ENCODE data around the gene TNNI2.
"Not testable (repeated sequence)": the region's sequence is repeated elsewhere in the genome, so short reads cannot be mapped to it uniquely, and the experiment has no call there.

TNNI2 gene

DNA sequence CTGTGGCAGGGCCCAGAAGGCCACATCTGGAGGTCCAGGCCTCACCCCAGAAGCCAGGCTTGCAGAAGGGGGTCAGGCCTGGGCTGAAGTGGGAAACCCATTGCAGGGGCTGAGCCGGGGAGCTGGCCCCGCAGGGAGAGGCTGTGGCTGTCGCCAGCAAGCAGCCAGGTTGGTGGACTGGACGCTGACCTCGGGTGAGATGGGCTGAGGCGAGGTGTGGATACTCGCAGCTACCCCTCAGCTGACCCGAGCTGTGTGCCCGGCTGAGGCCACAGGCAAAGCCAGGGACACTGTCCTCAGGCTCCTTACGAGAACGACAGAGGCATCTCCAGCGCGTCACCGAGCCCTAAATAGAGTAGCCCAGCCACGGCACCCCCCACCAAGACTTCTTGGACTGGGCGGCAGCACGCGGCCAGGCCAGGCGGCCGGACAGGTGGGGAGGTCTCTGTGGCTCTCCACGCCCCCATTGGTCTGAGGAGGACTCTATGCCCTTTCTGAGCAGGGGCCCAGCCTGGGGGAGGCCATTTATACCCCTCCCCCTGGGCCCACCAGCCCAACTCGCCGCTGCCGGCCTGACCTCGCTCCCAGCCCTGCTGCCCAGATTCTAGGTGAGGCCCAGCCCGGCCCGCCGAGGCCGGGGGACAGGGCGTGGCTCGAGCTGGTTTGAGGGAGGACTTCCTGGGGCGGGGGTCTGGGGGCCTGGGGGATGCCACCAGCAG is at the start of gene TNNI2:
Gene TNNI2 (plus strand): TSS at position 556 of the 719 bp plus-strand sequence. CDS start 716 bp downstream, outside the sequence.
- no peak for DNase-seq

GRCh38 chr11:1791912-1792311 is 46.9 kb upstream of the TNNI2 start:
- no peak for DNase-seq

DNA sequence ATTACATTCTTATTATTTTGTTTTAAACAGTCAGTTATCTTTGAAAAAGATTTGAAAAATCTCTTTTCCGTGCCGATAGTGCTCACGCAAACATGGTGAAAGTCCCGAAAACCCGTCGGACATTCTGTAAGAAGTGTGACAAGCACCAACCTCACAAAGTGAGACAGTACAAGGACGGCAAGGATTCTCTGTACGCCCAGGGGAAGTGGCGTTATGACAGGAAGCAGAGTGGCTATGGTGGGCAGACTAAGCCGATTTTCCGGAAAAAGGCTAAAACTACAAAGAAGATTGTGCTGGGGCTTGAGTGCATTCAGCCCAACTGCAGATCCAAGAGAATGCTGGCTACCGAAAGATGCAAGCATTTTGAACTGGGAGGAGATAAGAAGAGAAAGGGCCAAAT is 46.3 kb upstream of the TNNI2 start:
- peak in 1 of 2 donors; percentile 38 for DNase-seq

DNA sequence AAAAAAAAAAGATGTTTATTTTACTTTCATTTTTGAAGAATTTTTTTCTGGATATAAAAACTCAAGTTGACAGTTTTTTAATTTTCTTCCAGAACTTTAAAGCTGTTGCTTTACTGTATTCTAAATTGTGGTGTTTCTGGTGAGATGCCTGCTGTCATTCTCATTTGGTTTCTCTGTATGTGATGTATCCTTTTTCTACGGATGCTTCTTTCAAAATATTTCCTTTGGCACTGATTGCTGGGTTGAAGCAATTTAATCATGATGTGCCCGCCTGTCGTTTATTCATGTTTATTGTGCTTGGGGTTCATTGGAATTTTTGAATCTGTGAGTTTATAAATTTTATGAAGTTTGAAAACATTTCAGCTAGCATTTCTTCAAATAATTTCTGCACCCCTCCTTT is 45.7 kb upstream of the TNNI2 start:
- DNase-seq = no peak

- DNase-seq = no peak
These were observed 42.3 kb upstream of the TNNI2 start for GRCh38 chr11:1796413-1797011.

- no peak for DNase-seq
These were observed 41.2 kb upstream of the TNNI2 start for GRCh38 chr11:1797391-1798125.

- no peak for DNase-seq
These were observed 35.5 kb upstream of the TNNI2 start for GRCh38 chr11:1803246-1803645.

- not testable (repeated sequence) for DNase-seq
These were observed 34.8 kb upstream of the TNNI2 start for GRCh38 chr11:1803835-1804519.

DNA sequence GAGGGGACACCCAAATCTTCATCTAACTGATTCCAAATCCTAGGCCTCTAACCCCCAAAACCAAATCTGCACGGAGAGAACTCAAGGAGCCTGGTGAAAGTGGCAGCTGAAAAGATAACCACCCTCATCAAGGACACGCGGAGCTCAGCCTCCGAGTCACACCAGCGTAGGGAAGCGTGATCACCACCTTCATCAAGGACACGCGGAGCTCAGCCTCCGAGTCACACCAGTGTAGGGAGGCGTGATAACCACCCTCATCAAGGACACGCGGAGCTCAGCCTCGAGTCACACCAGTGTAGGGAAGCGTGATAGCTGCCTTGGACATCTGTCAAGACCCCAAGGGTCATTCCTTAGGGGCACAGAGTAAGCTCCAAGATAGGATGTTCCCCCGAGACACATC is 33.3 kb upstream of the TNNI2 start:
- no peak for DNase-seq

- DNase-seq = no peak
These were observed 31.4 kb upstream of the TNNI2 start for GRCh38 chr11:1807264-1807995.

GRCh38 chr11:1810761-1811160 is 28.0 kb upstream of the TNNI2 start:
- peak; percentile 79 to 93 for DNase-seq

- DNase-seq = no peak
These were observed 26.5 kb upstream of the TNNI2 start for GRCh38 chr11:1812274-1812673.

DNA sequence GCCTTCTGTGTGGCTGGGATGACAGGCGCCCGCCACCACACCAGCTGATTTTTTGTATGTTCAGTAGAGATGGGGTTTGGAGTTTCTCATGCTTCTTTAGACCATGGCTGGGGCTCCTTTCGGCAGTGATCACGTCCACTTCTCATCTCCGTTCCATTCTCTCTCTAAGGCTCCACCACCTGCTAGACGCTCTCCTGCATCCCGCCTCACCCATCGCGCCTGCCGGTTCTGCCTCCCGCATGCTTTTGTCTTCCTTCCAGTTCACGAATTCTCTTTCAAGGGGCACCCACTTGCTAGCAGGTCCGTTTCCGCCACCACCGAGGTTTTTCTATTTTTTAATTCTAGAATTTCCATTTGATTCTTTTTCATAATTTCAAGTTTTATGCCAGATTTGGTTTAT is 26.0 kb upstream of the TNNI2 start:
- no peak for DNase-seq

DNA sequence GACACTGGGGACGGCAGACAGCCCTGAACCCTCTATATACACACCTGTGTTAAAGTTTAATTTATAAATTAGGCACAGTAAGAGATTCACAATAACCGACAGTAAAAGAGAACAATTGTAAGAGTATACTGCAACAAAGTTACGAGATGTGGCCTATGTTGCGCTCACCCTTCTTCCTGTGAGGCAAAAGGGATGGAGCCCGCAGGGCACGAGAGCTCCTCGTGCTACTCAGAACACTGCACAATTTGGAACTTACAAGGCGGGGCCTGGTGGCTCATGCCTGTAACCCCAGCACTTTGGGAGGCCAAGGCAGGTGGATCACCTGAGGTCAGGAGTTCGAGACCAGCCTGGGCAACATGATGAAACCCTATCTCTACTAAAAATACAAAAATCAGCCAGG is 25.4 kb upstream of the TNNI2 start:
- DNase-seq = not testable (repeated sequence)

- no peak for DNase-seq
These were observed 24.1 kb upstream of the TNNI2 start for GRCh38 chr11:1814691-1815090.

DNA sequence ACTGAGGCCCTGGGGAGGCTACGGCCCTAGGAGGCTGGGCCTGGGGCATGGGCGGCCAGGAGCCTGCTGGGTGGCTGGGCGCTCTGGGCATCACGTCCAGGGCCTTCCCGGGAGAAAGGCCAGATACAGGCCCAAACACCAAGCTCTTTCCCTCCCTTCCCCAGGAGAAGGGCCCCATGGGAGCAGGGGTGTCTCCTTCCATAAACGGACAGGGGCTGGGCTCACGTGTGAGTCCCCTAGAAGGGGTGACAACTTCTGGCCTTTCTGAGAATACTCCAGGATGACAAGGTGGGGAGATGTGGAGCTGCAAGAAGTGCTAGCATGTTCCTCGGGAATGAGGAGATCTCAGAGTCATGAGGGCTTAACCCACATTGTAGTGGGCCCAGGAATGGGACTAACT is 23.5 kb upstream of the TNNI2 start:
- no peak for DNase-seq

- no peak for DNase-seq
These were observed 23.0 kb upstream of the TNNI2 start for GRCh38 chr11:1815751-1816150.

GRCh38 chr11:1817000-1817399 is 21.8 kb upstream of the TNNI2 start:
- DNase-seq = no peak

DNA sequence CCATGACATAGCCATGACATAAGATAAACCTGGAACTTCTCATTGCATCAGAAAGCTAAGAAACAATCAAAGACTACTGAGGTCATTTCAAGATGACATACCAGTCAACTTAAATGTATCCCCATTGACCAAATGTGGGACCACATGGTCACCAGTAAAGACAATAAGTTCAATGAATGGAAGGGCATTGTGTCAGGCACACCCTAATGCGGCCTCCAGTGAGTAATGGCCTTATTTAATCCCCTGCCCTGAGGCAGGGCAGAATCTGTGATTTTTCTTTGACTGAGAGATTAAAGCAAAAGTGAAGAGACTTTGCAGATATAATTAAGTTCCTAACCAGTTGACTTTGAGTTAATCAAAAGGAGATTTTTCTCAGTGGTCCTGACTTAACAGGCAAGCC is 21.3 kb upstream of the TNNI2 start:
- no peak for DNase-seq

DNA sequence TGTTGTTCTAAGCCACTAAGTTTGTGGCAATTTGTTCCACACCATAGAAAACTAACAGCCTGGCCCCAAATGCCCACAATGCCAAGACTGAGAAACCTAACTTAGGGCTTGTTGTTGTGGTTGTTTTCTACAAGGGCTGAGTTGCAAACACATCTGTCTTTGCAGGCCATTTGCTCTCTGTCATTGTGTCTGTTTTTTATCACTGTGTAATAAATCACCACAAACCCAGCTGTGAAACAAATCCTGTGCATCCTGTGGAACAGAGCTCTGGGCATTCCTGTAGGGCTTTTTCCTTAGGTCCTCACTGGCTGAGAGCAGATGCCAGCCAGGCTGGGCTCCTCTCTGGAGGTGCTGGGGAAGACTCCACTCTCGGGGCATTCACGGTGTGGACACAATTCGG is 19.7 kb upstream of the TNNI2 start:
- no peak for DNase-seq

GRCh38 chr11:1820463-1821325 is 18.1 kb upstream of the TNNI2 start:
- DNase-seq = no peak

- DNase-seq = no peak
These were observed 17.2 kb upstream of the TNNI2 start for GRCh38 chr11:1821562-1821961.
